Panc1 (cell line): ENCODE data around the gene SLC8A1.

ENCODE experiments used
- CTCF ChIP-seq: fragments of 450-650 bp; IDR thresholded peaks from 2 replicates; pipeline ENCODE4 v1.5.1; 2017; ENCODE audit warnings: mild to moderate bottlenecking
- TCF7L2 ChIP-seq: IDR thresholded peaks from 2 replicates; pipeline ENCODE4 v1.6.1; 2011; ENCODE audit warnings: mild to moderate bottlenecking, low read depth, low read length, inconsistent platforms

DNA sequence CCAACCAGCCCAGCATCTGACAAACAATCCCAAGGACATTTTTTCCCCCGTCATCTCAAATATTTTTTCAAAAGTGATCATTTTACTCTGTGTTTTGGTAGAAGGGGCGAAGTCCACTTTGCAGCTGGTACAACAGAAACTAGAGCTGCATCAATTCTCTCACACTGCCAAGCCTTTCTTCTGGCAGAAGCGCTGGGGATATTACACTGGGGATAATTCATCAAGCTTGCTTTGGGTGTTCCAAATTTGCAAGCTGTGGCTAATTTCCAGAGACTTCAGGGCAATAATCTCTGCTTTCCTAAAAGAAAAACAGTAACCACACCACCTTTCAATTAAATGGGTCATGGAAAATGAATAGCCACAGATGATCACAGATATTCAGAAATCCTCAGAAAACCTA is 238.3 kb downstream of the SLC8A1 start:
- no peak for TF ChIP-seq CTCF
- no peak for TF ChIP-seq TCF7L2
